WTC11 (cell line): ENCODE results near the gene ZNF213.

Experiments
- CREB1 ChIP-seq: sonication (generic); formaldehyde crosslinking; IDR thresholded peaks from 2 replicates; pipeline ENCODE4 v1.8.0; 2023; ENCODE audit warnings: mild to moderate bottlenecking, missing genetic modification reagents
- CREM ChIP-seq: sonication (generic); formaldehyde crosslinking; IDR thresholded peaks from 2 replicates; pipeline ENCODE4 v1.8.1; 2022; ENCODE audit warnings: mild to moderate bottlenecking, missing genetic modification reagents, moderate library complexity
- IRF2 ChIP-seq: sonication (generic); formaldehyde crosslinking; IDR thresholded peaks from 2 replicates; pipeline ENCODE4 v1.8.0; 2022; ENCODE audit warnings: low read depth, missing genetic modification reagents, borderline replicate concordance
- JUN ChIP-seq: sonication (generic); formaldehyde crosslinking; IDR thresholded peaks from 2 replicates; pipeline ENCODE4 v1.8.0; 2023; ENCODE audit warnings: mild to moderate bottlenecking, missing genetic modification reagents
- NR2C2 ChIP-seq: sonication (generic); formaldehyde crosslinking; IDR thresholded peaks from 2 replicates; pipeline ENCODE4 v1.8.0; 2022; ENCODE audit warnings: mild to moderate bottlenecking, missing genetic modification reagents
- ZNF671 ChIP-seq: fragments of 250-450 bp; sonication (Bioruptor Pico); IDR thresholded peaks from 2 replicates; pipeline ENCODE4 v1.8.0; 2021; ENCODE audit warnings: mild to moderate bottlenecking
- TF ChIP-seq, protein P1 (sequence below): fragments of 200-600 bp; IDR thresholded peaks from 2 replicates; pipeline ENCODE4 v1.8.0; 2022; ENCODE audit warnings: antibody characterized with exemption
- TF ChIP-seq, protein P2 (sequence below): sonication (generic); formaldehyde crosslinking; IDR thresholded peaks from 2 replicates; pipeline ENCODE4 v1.8.0; 2023; ENCODE audit warnings: mild to moderate bottlenecking, missing genetic modification reagents
- TF ChIP-seq, protein P3 (sequence below): sonication (generic); formaldehyde crosslinking; IDR thresholded peaks from 2 replicates; pipeline ENCODE4 v1.8.0; 2022; ENCODE audit warnings: mild to moderate bottlenecking, missing genetic modification reagents

DNA sequence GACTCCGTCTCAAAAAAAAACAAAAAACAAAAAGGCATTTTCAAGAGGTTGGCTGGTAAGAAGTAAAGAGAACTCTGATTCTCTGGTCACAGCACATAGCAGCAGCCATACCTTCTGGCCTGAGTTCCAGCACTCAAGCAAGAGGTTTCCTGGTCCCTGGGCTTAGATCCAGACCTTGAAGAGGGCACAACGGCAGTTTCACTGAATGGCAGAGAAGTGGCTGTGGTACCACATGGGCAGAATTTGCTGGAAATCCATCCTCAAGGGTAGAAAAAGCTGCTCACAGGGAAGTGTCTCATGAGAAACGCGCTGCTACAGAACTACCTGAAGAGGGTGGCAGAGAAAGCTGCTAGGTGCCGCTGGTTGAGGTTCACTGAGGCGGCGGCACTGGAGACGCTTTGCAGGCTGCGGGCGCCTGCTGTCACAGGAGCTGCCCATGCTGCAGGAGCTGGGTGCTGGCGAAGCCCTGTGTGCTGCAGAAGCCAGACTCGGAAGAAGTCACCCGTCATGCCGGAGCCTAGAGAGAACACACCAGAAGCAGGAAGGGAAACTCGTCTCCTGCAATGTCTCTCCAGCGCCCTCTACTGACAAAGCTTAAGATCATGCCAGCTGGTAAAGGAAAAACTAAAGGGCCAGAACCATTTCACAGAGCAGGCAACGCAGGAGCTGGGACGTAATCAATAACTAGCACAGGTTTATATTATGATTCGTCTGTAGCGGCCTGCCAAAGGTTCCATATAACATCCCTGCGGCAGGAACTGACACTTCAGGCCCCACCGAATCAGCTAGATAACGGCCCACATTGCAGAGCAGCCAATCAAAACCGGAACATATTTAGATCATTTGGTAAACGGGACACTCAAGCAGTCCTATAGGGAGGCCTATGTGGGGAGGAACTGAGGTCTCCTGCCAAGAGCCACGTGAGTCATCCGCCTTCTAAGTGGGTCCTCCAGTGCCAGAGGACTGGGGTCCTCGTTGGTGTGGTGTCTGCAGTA, 5.4 kb upstream of the ZNF213 start:
- TF ChIP-seq, protein P1, sequence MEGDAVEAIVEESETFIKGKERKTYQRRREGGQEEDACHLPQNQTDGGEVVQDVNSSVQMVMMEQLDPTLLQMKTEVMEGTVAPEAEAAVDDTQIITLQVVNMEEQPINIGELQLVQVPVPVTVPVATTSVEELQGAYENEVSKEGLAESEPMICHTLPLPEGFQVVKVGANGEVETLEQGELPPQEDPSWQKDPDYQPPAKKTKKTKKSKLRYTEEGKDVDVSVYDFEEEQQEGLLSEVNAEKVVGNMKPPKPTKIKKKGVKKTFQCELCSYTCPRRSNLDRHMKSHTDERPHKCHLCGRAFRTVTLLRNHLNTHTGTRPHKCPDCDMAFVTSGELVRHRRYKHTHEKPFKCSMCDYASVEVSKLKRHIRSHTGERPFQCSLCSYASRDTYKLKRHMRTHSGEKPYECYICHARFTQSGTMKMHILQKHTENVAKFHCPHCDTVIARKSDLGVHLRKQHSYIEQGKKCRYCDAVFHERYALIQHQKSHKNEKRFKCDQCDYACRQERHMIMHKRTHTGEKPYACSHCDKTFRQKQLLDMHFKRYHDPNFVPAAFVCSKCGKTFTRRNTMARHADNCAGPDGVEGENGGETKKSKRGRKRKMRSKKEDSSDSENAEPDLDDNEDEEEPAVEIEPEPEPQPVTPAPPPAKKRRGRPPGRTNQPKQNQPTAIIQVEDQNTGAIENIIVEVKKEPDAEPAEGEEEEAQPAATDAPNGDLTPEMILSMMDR = peak; percentile 87
- TF ChIP-seq CREB1 (CRISPR knock-in tag) (no peak), NR2C2 (CRISPR knock-in tag) (no peak), ZNF671 (no peak), CREM (CRISPR knock-in tag) (no peak), IRF2 (CRISPR knock-in tag) (no peak), JUN (CRISPR knock-in tag) (no peak)
- TF ChIP-seq, protein P2, sequence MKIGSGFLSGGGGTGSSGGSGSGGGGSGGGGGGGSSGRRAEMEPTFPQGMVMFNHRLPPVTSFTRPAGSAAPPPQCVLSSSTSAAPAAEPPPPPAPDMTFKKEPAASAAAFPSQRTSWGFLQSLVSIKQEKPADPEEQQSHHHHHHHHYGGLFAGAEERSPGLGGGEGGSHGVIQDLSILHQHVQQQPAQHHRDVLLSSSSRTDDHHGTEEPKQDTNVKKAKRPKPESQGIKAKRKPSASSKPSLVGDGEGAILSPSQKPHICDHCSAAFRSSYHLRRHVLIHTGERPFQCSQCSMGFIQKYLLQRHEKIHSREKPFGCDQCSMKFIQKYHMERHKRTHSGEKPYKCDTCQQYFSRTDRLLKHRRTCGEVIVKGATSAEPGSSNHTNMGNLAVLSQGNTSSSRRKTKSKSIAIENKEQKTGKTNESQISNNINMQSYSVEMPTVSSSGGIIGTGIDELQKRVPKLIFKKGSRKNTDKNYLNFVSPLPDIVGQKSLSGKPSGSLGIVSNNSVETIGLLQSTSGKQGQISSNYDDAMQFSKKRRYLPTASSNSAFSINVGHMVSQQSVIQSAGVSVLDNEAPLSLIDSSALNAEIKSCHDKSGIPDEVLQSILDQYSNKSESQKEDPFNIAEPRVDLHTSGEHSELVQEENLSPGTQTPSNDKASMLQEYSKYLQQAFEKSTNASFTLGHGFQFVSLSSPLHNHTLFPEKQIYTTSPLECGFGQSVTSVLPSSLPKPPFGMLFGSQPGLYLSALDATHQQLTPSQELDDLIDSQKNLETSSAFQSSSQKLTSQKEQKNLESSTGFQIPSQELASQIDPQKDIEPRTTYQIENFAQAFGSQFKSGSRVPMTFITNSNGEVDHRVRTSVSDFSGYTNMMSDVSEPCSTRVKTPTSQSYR (CRISPR knock-in tag) = no peak
- TF ChIP-seq, protein P3, sequence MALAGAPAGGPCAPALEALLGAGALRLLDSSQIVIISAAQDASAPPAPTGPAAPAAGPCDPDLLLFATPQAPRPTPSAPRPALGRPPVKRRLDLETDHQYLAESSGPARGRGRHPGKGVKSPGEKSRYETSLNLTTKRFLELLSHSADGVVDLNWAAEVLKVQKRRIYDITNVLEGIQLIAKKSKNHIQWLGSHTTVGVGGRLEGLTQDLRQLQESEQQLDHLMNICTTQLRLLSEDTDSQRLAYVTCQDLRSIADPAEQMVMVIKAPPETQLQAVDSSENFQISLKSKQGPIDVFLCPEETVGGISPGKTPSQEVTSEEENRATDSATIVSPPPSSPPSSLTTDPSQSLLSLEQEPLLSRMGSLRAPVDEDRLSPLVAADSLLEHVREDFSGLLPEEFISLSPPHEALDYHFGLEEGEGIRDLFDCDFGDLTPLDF = no peak
